Glutamatergic neuron (in vitro differentiated cells): ENCODE data around the gene ZCCHC24. TPM values are rescaled to one million over a fixed set of nuclear protein-coding genes. Genes with fewer than 3 reads are reported as not detected.

Experiments used
- DNase-seq: peaks from one replicate; pipeline ENCODE4 v3.0.0; 2022
- H3K27ac Mint-ChIP-seq: one replicate; pipeline ENCODE4 v1.8.0; 2020; ENCODE audit warnings: mild to moderate bottlenecking, mixed read lengths, inconsistent platforms; ENCODE audit not compliant: unreplicated experiment
- H3K27me3 Mint-ChIP-seq: one replicate; pipeline ENCODE4 v1.8.0; 2020; ENCODE audit warnings: mild to moderate bottlenecking, moderate library complexity, mixed read lengths, inconsistent platforms; ENCODE audit not compliant: unreplicated experiment
- H3K36me3 Mint-ChIP-seq: one replicate; pipeline ENCODE4 v1.8.0; 2020; ENCODE audit warnings: mild to moderate bottlenecking, mixed read lengths, inconsistent platforms; ENCODE audit not compliant: unreplicated experiment
- H3K4me1 Mint-ChIP-seq: one replicate; pipeline ENCODE4 v1.8.0; 2020; ENCODE audit warnings: mild to moderate bottlenecking, low read depth, mixed read lengths, inconsistent platforms; ENCODE audit not compliant: unreplicated experiment
- H3K4me3 Mint-ChIP-seq: one replicate; pipeline ENCODE4 v1.8.0; 2020; ENCODE audit warnings: mild to moderate bottlenecking, mixed read lengths, inconsistent platforms; ENCODE audit not compliant: unreplicated experiment
- H3K9me3 Mint-ChIP-seq: one replicate; pipeline ENCODE4 v1.8.0; 2020; ENCODE audit warnings: mild to moderate bottlenecking, moderate library complexity, mixed read lengths, inconsistent platforms; ENCODE audit not compliant: unreplicated experiment
- total RNA-seq: library from RNA; stranded (reverse); fragmentation: NEBNext Ultra II Directional; extraction: Animal tissue kit (Norgen Biotek cat#: 25700); gene quantifications from one replicate; pipeline ENCODE4 v1.2.1, GENCODE V29; 2021; ENCODE audit not compliant: unreplicated experiment
- TF ChIP-seq, protein P1 (sequence below): fragments of 200-600 bp; sonication (generic); IDR thresholded peaks from one replicate; pipeline ENCODE4 v1.5.0; 2021; ENCODE audit not compliant: partially characterized antibody, unreplicated experiment

Gene ZCCHC24
- total RNA-seq, 1 donor from 2014 or later, result 3.0 TPM

GRCh38 chr10:79409726-79410085 lies 35.7 kb downstream of the ZCCHC24 start:
- no peaks in the 10 kb centered on the region for H3K36me3 Mint-ChIP-seq
- no peaks in the 10 kb centered on the region for H3K9me3 Mint-ChIP-seq
- H3K4me1 Mint-ChIP-seq, result peaks cover 15% of the 10 kb centered on the region
- peaks cover 14% of the 10 kb centered on the region for H3K27me3 Mint-ChIP-seq
- H3K4me3 Mint-ChIP-seq, result no peak overlapping the region
- DNase-seq, result peak; percentile 15
- TF ChIP-seq, protein P1, sequence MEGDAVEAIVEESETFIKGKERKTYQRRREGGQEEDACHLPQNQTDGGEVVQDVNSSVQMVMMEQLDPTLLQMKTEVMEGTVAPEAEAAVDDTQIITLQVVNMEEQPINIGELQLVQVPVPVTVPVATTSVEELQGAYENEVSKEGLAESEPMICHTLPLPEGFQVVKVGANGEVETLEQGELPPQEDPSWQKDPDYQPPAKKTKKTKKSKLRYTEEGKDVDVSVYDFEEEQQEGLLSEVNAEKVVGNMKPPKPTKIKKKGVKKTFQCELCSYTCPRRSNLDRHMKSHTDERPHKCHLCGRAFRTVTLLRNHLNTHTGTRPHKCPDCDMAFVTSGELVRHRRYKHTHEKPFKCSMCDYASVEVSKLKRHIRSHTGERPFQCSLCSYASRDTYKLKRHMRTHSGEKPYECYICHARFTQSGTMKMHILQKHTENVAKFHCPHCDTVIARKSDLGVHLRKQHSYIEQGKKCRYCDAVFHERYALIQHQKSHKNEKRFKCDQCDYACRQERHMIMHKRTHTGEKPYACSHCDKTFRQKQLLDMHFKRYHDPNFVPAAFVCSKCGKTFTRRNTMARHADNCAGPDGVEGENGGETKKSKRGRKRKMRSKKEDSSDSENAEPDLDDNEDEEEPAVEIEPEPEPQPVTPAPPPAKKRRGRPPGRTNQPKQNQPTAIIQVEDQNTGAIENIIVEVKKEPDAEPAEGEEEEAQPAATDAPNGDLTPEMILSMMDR, result no peak
- H3K27ac Mint-ChIP-seq, result no peak overlapping the region

DNA sequence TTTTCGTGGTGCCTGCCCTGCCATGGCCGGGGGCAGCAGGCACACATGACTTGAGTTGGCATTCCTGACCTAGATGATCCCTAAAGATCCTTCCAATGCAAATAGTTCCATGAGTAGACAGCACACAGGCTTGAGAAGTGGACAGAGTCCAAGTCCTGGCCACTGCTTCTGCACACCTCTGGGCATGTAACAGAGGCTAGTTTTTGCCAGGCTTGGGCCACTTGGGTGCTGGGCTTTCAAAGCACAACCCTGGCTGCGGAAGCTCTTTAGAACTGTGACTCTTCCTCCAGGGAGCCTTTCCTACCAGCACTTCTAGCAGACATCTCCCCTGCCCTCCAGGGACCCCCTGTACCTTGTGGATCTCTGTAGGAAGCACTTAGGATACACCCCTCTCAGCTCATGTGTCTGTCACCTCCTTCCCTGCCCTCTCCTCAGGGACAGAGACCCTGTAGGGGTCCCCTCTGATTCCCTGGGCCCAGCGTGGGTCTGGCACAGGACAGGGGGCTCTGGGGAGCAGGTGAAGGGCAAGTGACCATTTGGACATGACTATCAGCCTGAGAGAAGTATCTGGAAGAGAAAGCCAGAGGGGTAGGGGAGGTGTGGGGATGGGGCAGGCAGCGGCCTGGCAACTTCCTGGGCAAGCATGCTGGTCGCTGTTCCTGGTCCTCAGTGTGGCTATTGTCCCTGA lies 36.2 kb downstream of the ZCCHC24 start:
- no peaks in the 10 kb centered on the region for H3K36me3 Mint-ChIP-seq
- peaks cover 17% of the 10 kb centered on the region for H3K27me3 Mint-ChIP-seq
- DNase-seq, result peak; percentile 12
- no peaks in the 10 kb centered on the region for H3K9me3 Mint-ChIP-seq
- TF ChIP-seq, protein P1, result no peak
- H3K27ac Mint-ChIP-seq, result no peak overlapping the region
- H3K4me1 Mint-ChIP-seq, result peaks cover 20% of the 10 kb centered on the region
- H3K4me3 Mint-ChIP-seq, result no peak overlapping the region

DNA sequence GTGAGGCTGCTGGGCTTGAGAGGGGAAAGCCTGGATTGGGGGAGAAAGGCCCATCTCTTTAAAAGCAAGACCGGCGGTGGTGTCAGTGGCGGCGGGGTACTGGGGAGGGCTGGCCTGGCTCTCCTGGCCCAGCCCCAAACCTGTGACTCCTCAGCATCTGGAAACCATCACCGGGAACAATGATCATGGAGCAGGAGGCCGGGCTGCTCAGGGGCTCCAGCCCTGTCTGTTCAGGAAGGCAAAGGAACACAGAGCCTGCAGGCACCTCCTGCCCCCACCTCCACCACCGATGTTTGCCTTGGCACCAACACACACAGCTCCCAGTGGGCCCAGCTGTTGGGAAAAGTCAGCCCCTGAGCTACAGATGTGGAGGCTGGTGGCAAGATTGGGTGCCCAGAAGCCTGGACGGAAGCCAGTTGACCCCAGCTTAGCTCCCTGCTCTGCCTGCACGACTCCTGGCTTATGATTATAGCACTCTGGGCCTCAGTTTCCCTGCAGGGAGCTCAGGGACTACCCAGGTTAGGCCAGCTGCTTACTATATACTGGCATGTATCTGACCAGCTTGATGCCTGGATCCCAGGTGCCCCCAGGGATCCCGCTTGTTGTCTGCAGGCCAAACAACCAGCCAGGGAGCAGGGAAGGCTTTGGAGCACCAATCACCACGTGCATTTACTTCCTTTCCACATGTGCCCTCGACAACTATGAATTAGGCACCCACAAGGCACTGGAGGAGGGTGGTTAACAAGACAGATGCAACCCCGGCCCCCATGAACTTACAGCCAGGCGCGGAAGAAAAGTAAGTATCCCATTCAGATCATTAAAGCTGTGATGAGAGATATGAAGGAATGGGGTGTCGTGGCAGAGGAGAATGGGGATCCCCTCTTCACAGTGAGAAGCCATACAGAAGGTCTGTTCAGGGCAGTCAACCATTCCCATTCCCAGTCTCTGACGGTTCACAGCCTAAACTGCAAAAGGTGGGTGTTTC lies 37.3 kb downstream of the ZCCHC24 start:
- TF ChIP-seq, protein P1, result no peak
- peak; percentile 13 for DNase-seq
- Mint-ChIP-seq H3K27ac (no peak overlapping the region), H3K4me1 (peaks cover 22% of the 10 kb centered on the region), H3K9me3 (no peaks in the 10 kb centered on the region), H3K27me3 (peaks cover 20% of the 10 kb centered on the region), H3K36me3 (no peaks in the 10 kb centered on the region), H3K4me3 (no peak overlapping the region)

- H3K9me3 Mint-ChIP-seq, result peaks cover 5% of the 10 kb centered on the region
- H3K27ac Mint-ChIP-seq, result no peak overlapping the region
- peaks cover 24% of the 10 kb centered on the region for H3K27me3 Mint-ChIP-seq
- H3K36me3 Mint-ChIP-seq, result no peaks in the 10 kb centered on the region
- H3K4me3 Mint-ChIP-seq, result no peak overlapping the region
- H3K4me1 Mint-ChIP-seq, result peaks cover 27% of the 10 kb centered on the region
- TF ChIP-seq, protein P1, result no peak
- peak; percentile 14 for DNase-seq
Observed at GRCh38 chr10:79407423-79407796, 38.0 kb downstream of the ZCCHC24 start.
